Spleen (tissue), 11 donors: ENCODE measurements around the gene TMEM132C. TPM values are rescaled to one million over a fixed set of nuclear protein-coding genes. Genes with fewer than 3 reads are reported as not detected.

Source experiments
- DNase-seq: peaks from one replicate; pipeline ENCODE4 v3.0.0-alpha.2; 2020
- H3K27ac ChIP-seq, 8 donors: fragments of 200-600 bp; sonication (generic) in 7 of 8; 1 replicate in 4 of 8; 2 replicates in 4 of 8; pipeline versions ENCODE4 v1.5.0 to v1.8.0; 2016 to 2021; ENCODE audit warnings: inconsistent platforms in 4 of 8, mild to moderate bottlenecking in 4 of 8, moderate library complexity in 1 of 8
- H3K27me3 ChIP-seq, 7 donors: fragments of 200-600 bp; sonication (generic) in 6 of 7; replicated peaks in 1 of 7; 1 replicate in 4 of 7; 2 replicates in 3 of 7; pipeline versions ENCODE4 v1.5.0 to v1.8.0; 2016 to 2021; ENCODE audit warnings: inconsistent platforms in 3 of 7, mild to moderate bottlenecking in 1 of 7
- H3K36me3 ChIP-seq, 6 donors: fragments of 200-600 bp; sonication (generic) in 5 of 6; 1 replicate in 4 of 6; 2 replicates in 2 of 6; pipeline versions ENCODE4 v1.5.0 to v1.8.0; 2016 to 2021; ENCODE audit warnings: inconsistent platforms in 2 of 6
- H3K4me1 ChIP-seq, 6 donors: fragments of 200-600 bp; sonication (generic) in 5 of 6; 1 replicate in 3 of 6; 2 replicates in 3 of 6; pipeline versions ENCODE4 v1.5.0 to v1.8.0; 2016 to 2021; ENCODE audit warnings: inconsistent platforms in 3 of 6
- H3K4me3 ChIP-seq, 8 donors: fragments of 200-600 bp; sonication (generic) in 7 of 8; 1 replicate in 4 of 8; 2 replicates in 4 of 8; pipeline versions ENCODE4 v1.5.0 to v1.8.0; 2016 to 2021; ENCODE audit warnings: inconsistent platforms in 4 of 8, mild to moderate bottlenecking in 4 of 8, moderate library complexity in 2 of 8
- H3K9me3 ChIP-seq, 8 donors: fragments of 200-600 bp; sonication (generic) in 7 of 8; 1 replicate in 4 of 8; 2 replicates in 4 of 8; pipeline versions ENCODE4 v1.5.0 to v1.8.0; 2016 to 2021; ENCODE audit warnings: inconsistent platforms in 4 of 8
- CTCF ChIP-seq, 11 experiments: fragments of 200-600 bp in 7 of 11; fragments of 450-650 bp in 4 of 11; sonication (generic) in 4 of 11; IDR thresholded peaks in 8 of 11; conservative IDR thresholded peaks in 3 of 11; 1 replicate in 7 of 11; 2 replicates in 4 of 11; pipeline versions ENCODE4 v1.4.0 to v1.8.0; 2016 to 2021; ENCODE audit warnings: antibody characterized with exemption in 11 of 11, inconsistent platforms in 4 of 11, mild to moderate bottlenecking in 1 of 11
- POLR2A ChIP-seq, 3 donors: fragments of 450-650 bp; IDR thresholded peaks; one replicate each; pipeline ENCODE4 v1.5.1; 2017; ENCODE audit warnings: antibody characterized with exemption in 3 of 3, mild to moderate bottlenecking in 1 of 3
- POLR2AphosphoS5 ChIP-seq, 3 donors: sonication (generic); formaldehyde crosslinking; IDR thresholded peaks; one replicate each; pipeline ENCODE4 v1.5.1; 2017; ENCODE audit warnings: antibody characterized with exemption in 3 of 3
- WGBS, 5 donors: extraction: QIAGEN DNeasy Blood & Tissue Kit in 3 of 5; methylation state at CpG; one replicate each; pipeline versions ENCODE4 v1.1.5 to v1.1.7; 2013 to 2018; 5-methylcytosine and 5-hydroxymethylcytosine counted together
- intact Hi-C: fragments of 100-400 bp; cut with DNase I; formaldehyde crosslinking; loops from one replicate; pipeline ENCODE4 v1.15.0; 2023; ENCODE audit warnings: low total_unique reads
- polyA plus RNA-seq, 3 donors: library from polyadenylated mRNA; stranded (reverse); fragments of 200-250 nt; gene quantifications; one replicate each; pipeline ENCODE4 v1.2.1, GENCODE V29; 2013
- total RNA-seq, 7 donors: library from RNA; depleted of rRNA in 3 of 7; stranded (reverse); fragments of >200 nt in 3 of 7; fragmentation: NEBNext Ultra II Directional in 4 of 7; extraction: Animal tissue kit (Norgen Biotek cat#: 25700) in 4 of 7; gene quantifications; one replicate each; pipeline versions ENCODE4 v1.1.0 to v1.2.1, GENCODE V29; 2016 to 2021
- donor health status: healthy with polysubstance abuse.
- donor health status: DM: no; HTN: no; CAD: no; lungs with moderate emphysema.
- donor health status: DM: no; HTN: no; CAD: no.
- donor health status: Bipolar disorder and iron deficiency.
- donor health status: healthy.
- donor health status: DM: no; HTN: no; CAD: no.
- donor health status: DM: yes; HTN: yes; CAD: no.

The TMEM132C gene
- total and polyA plus RNA-seq, 10 donors: 0.08 to 0.83 (median 0.25) TPM; not detected in 4

- Histone ChIP-seq H3K27me3 (peaks cover 0 to 18% (median 0%) of the 10 kb centered on the region in 7 donors), H3K4me3 (no peak overlapping the region), H3K27ac (no peak overlapping the region), H3K36me3 (no peaks in the 10 kb centered on the region), H3K4me1 (no peaks in the 10 kb centered on the region), H3K9me3 (peaks cover 0 to 1% (median 0%) of the 10 kb centered on the region in 8 donors)
- TF ChIP-seq POLR2AphosphoS5 (IDR thresholded peaks at IDR 0.05) (no peak), CTCF (IDR thresholded peaks at IDR 0.05 in 8 of 11, conservative IDR thresholded peaks at IDR 0.05 in 3 of 11) (no peak), POLR2A (IDR thresholded peaks at IDR 0.05) (no peak)
- intact Hi-C loops: no loop called here
- no peak for DNase-seq
- WGBS, 5 donors: 35 to 41% (median 38%) methylated on average over 6 of the region's 6 CpGs
These were observed 49.1 kb downstream of the TMEM132C start for GRCh38 chr12:128316078-128316477.

GRCh38 chr12:128316973-128317526, 50.1 kb downstream of the TMEM132C start:
- DNase-seq: no peak
- H3K9me3 ChIP-seq: peaks cover 0 to 11% (median 6%) of the 10 kb centered on the region in 8 donors
- no peak overlapping the region for H3K27ac ChIP-seq
- no peaks in the 10 kb centered on the region for H3K4me1 ChIP-seq
- no peaks in the 10 kb centered on the region for H3K36me3 ChIP-seq
- H3K27me3 ChIP-seq: peaks cover 0 to 18% (median 0%) of the 10 kb centered on the region in 7 donors
- WGBS, 5 donors: 24 to 30% (median 25%) methylated on average over 4 of the region's 4 CpGs
- no peak overlapping the region for H3K4me3 ChIP-seq
- TF ChIP-seq POLR2A (IDR thresholded peaks at IDR 0.05) (no peak), POLR2AphosphoS5 (IDR thresholded peaks at IDR 0.05) (no peak), CTCF (IDR thresholded peaks at IDR 0.05 in 8 of 11, conservative IDR thresholded peaks at IDR 0.05 in 3 of 11) (no peak)
- intact Hi-C loops: no loop called here

- Histone ChIP-seq H3K27ac (no peak overlapping the region), H3K4me3 (no peak overlapping the region), H3K27me3 (peaks cover 0 to 13% (median 0%) of the 10 kb centered on the region in 7 donors), H3K36me3 (no peaks in the 10 kb centered on the region), H3K4me1 (no peaks in the 10 kb centered on the region), H3K9me3 (peaks cover 0 to 19% (median 11%) of the 10 kb centered on the region in 8 donors)
- TF ChIP-seq CTCF (IDR thresholded peaks at IDR 0.05 in 8 of 11, conservative IDR thresholded peaks at IDR 0.05 in 3 of 11) (no peak), POLR2A (IDR thresholded peaks at IDR 0.05) (no peak), POLR2AphosphoS5 (IDR thresholded peaks at IDR 0.05) (no peak)
- WGBS, 5 donors: 73 to 79% (median 76%) methylated on average over 5 of the region's 5 CpGs
- intact Hi-C loops: no loop called here
- DNase-seq: no peak
These were observed 51.4 kb downstream of the TMEM132C start for GRCh38 chr12:128318341-128318740.

- Histone ChIP-seq H3K4me1 (no peaks in the 10 kb centered on the region), H3K27ac (no peak overlapping the region), H3K4me3 (no peak overlapping the region), H3K9me3 (peaks cover 0 to 24% (median 11%) of the 10 kb centered on the region in 8 donors), H3K27me3 (peaks cover 0 to 13% (median 0%) of the 10 kb centered on the region in 7 donors), H3K36me3 (no peaks in the 10 kb centered on the region)
- TF ChIP-seq POLR2A (IDR thresholded peaks at IDR 0.05): no peak
- TF ChIP-seq POLR2AphosphoS5 (IDR thresholded peaks at IDR 0.05): no peak
- no peak for TF ChIP-seq CTCF (IDR thresholded peaks at IDR 0.05 in 8 of 11, conservative IDR thresholded peaks at IDR 0.05 in 3 of 11)
- WGBS, 5 donors: 51 to 61% (median 56%) methylated on average over 2 of the region's 2 CpGs
- DNase-seq: no peak
- intact Hi-C loops: no loop called here
These were observed 52.0 kb downstream of the TMEM132C start for GRCh38 chr12:128318946-128319345.
